Large intestine (tissue), 3 donors: ENCODE measurements around the gene SPPL2B. TPM values are rescaled to one million over a fixed set of nuclear protein-coding genes. Genes with fewer than 3 reads are reported as not detected.

Experiments
- DNase-seq, 2 donors: peaks; one replicate each; pipeline versions ENCODE4 v3.0.0 to v3.0.0-alpha.2; 2013
- H3K27ac ChIP-seq: one replicate; pipeline ENCODE4 v1.5.1; 2013; ENCODE audit warnings: low read length
- H3K27me3 ChIP-seq: 2 replicates; pipeline ENCODE4 v1.6.1; 2013; ENCODE audit warnings: low read length; ENCODE audit not compliant: control insufficient read depth, insufficient read depth
- H3K36me3 ChIP-seq: 2 replicates; pipeline ENCODE4 v1.6.1; 2013; ENCODE audit warnings: low read length; ENCODE audit not compliant: control insufficient read depth, insufficient read depth
- H3K4me1 ChIP-seq: one replicate; pipeline ENCODE4 v1.6.1; 2013; ENCODE audit warnings: low read length; ENCODE audit not compliant: control insufficient read depth, insufficient read depth
- H3K4me3 ChIP-seq: one replicate; pipeline ENCODE4 v1.5.1; 2013; ENCODE audit warnings: low read length
- H3K9me3 ChIP-seq: one replicate; pipeline ENCODE4 v1.6.1; 2013; ENCODE audit warnings: mild to moderate bottlenecking, low read depth, low read length, moderate library complexity; ENCODE audit not compliant: control insufficient read depth
- WGBS: methylation state at CpG from one replicate; pipeline ENCODE4 v1.1.5; 2013; ENCODE audit warnings: low lambda C conversion rate; ENCODE audit not compliant: insufficient coverage; 5-methylcytosine and 5-hydroxymethylcytosine counted together
- polyA plus RNA-seq: library from polyadenylated mRNA; unstranded; fragments of 120-200 nt; gene quantifications from one replicate; pipeline ENCODE4 v1.2.1, GENCODE V29; 2013

Gene SPPL2B
- polyA plus RNA-seq, 1 donor: 112 TPM

GRCh38 chr19:2338055-2338615 is 9.7 kb downstream of the SPPL2B start:
- Histone ChIP-seq H3K27me3 (no peaks in the 10 kb centered on the region), H3K36me3 (peaks cover 59% of the 10 kb centered on the region), H3K27ac (no peak overlapping the region), H3K9me3 (peaks cover 4% of the 10 kb centered on the region), H3K4me3 (no peak overlapping the region), H3K4me1 (peaks cover 20% of the 10 kb centered on the region)
- WGBS: no CpG with 5 or more reads among the region's 21 CpGs
- DNase-seq: no peak

GRCh38 chr19:2338751-2339643 is 10.5 kb downstream of the SPPL2B start:
- Histone ChIP-seq H3K27me3 (no peaks in the 10 kb centered on the region), H3K4me1 (peaks cover 11% of the 10 kb centered on the region), H3K36me3 (peaks cover 65% of the 10 kb centered on the region), H3K4me3 (no peak overlapping the region), H3K27ac (no peak overlapping the region), H3K9me3 (peaks cover 4% of the 10 kb centered on the region)
- no peak for DNase-seq
- no CpG with 5 or more reads among the region's 54 CpGs for WGBS

DNA sequence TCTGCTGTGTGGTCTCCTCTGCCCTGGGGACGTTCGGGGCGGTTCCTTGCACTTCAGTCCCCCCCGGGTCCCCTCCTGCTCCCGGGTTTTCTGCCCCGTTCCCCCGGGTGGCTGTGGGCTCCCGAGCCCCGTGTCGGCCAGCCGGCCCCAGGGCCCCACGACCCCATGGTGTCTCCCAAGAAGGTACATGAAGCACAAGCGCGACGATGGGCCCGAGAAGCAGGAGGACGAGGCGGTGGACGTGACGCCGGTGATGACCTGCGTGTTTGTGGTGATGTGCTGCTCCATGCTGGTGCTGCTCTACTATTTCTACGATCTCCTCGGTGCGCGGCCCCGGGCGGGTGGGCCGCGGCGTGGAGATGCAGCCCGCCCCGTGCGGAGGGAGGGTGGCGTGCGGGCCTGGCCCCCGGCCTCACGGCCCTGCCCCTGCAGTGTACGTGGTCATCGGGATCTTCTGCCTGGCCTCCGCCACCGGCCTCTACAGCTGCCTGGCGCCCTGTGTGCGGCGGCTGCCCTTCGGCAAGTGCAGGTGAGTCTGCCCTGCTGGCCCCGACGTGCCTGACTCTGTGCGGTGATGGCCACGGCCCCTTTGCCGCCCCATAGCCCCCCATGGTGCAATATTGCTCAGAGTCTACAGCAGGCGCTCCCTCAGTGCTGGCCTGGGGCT is 11.3 kb downstream of the SPPL2B start:
- Histone ChIP-seq H3K9me3 (no peaks in the 10 kb centered on the region), H3K27ac (no peak overlapping the region), H3K4me1 (peaks cover 3% of the 10 kb centered on the region), H3K27me3 (no peaks in the 10 kb centered on the region), H3K4me3 (no peak overlapping the region), H3K36me3 (peaks cover 67% of the 10 kb centered on the region)
- no CpG with 5 or more reads among the region's 52 CpGs for WGBS
- DNase-seq: no peak

DNA sequence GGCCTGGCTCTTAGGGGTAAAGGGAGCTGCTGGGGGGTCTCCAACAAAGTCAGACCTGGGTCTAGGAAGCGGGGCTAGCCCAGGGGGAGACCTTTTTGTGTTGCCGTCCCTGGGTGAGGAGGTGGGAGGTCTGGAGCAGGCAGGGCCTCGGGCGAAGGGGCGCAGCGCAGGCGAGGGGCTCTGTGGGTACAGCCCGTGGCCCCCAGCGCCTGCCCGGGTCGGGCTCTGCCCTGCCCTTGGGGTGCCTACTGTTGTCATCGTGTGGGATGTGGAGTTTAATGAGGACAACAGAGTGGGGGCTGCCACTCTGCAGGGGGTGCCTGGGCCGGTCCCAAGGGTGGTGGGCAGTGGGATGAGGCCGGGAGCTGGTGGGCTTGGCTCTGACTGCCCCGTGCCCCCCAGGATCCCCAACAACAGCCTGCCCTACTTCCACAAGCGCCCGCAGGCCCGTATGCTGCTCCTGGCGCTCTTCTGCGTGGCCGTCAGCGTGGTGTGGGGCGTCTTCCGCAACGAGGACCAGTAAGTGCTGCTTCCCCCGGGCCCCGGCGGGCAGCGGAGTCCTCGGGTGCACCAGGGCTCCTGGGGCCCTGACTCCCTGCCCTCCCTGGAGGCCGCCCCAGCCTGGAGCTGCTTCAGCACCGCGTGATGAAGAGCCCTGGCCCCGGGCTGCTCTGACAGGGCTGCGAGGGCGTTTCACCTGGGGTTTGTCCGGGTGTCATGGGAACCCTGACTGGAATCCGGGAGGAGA is 12.2 kb downstream of the SPPL2B start:
- DNase-seq: no peak
- Histone ChIP-seq H3K27me3 (no peaks in the 10 kb centered on the region), H3K36me3 (peaks cover 73% of the 10 kb centered on the region), H3K4me1 (peaks cover 3% of the 10 kb centered on the region), H3K27ac (no peak overlapping the region), H3K9me3 (no peaks in the 10 kb centered on the region), H3K4me3 (no peak overlapping the region)
- no CpG with 5 or more reads among the region's 38 CpGs for WGBS

- Histone ChIP-seq H3K9me3 (no peaks in the 10 kb centered on the region), H3K4me1 (peaks cover 3% of the 10 kb centered on the region), H3K4me3 (no peak overlapping the region), H3K27me3 (no peaks in the 10 kb centered on the region), H3K36me3 (peaks cover 73% of the 10 kb centered on the region), H3K27ac (no peak overlapping the region)
- DNase-seq: no peak
- WGBS: no CpG with 5 or more reads among the region's 24 CpGs
These were observed 12.8 kb downstream of the SPPL2B start for GRCh38 chr19:2341244-2341751.

DNA sequence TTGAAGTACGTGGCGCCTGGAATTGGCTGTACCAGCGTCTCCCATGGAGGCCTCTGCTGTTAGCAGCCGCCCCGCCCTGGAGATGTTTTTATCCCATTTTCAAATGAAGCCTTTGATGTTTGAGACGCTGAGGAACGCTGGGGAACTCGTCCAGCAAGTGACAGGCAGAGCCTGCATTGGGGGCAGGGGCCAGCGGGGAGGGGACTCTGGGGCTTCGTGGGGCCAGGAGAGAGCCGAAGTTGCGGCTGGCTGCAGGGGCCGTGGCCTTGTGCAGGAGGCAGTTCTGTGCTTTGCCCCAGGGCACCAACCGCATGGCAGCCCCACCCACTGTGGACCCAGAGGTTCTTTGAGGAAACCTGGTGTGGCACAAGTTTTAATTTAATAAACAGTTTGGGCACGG is 13.5 kb downstream of the SPPL2B start:
- no peak overlapping the region for H3K4me3 ChIP-seq
- peaks cover 2% of the 10 kb centered on the region for H3K4me1 ChIP-seq
- no peak overlapping the region for H3K27ac ChIP-seq
- H3K9me3 ChIP-seq: no peaks in the 10 kb centered on the region
- no peaks in the 10 kb centered on the region for H3K27me3 ChIP-seq
- H3K36me3 ChIP-seq: peaks cover 78% of the 10 kb centered on the region
- no peak for DNase-seq
- no CpG with 5 or more reads among the region's 15 CpGs for WGBS

DNA sequence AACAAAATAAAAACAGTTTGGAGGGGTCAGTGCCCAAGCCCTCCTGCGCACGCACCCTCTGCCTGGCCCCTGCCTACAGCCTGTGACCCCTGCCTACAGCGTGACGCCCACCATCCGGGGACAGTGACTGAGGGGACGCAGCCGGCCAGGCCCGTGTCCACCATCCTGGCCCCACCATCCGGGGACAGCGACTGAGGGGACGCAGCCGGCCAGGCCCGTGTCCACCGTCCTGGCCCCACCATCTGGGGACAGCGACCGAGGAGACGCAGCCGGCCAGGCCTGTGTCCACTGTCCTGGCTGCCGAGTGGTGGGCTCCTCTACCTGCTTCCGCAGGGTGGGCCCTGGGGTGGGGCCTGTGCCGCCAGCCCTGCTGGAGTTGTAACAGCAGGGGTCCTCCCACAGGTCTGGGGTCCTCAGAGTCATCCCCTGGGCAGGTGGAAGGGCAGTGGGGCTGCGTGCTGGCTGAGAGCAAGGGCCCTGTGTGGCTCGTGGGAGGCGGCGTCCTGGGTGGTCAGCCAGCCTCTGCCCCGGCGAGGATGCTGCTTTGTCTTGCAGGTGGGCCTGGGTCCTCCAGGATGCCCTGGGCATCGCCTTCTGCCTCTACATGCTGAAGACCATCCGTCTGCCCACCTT is 14.3 kb downstream of the SPPL2B start:
- no peaks in the 10 kb centered on the region for H3K9me3 ChIP-seq
- no CpG with 5 or more reads among the region's 29 CpGs for whole genome bisulfite sequencing
- H3K36me3 ChIP-seq: peaks cover 70% of the 10 kb centered on the region
- no peak for DNase-seq
- H3K27me3 ChIP-seq: no peaks in the 10 kb centered on the region
- no peaks in the 10 kb centered on the region for H3K4me1 ChIP-seq
- no peak overlapping the region for H3K4me3 ChIP-seq
- H3K27ac ChIP-seq: no peak overlapping the region

DNA sequence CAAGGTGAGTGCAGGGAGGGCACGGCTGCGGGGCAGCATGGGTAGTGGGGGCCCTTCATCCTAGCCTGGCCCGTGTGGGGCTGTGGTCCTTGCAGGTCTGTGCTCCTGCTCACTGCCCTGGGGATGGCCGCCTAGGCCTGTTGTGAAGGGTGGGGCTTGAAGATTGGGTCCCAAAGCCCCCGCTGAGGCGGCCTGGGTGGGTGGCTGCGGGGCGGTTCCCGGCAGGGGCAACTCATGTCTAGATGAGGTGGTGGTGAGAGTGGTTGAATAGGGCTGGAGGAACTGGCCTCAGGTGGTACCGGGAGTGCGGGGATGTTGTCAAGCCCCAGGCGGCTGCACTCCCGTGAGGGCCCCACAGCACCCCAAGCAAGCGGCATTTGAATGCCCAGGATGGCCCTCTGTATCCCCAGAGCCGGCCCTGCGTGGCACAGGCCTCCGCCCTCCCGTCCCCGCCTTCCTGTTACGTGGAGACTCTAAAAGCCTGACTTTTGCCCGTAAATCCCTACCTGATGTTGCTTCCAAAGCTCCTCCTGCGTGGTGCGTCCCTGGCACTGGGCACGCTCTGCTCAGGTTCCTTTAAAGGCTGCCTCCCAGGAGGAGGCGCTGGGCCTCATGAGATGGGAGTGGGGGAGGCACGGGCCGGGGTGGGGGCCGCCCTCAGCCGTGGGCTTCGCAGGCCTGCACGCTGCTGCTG is 15.0 kb downstream of the SPPL2B start:
- DNase-seq: no peak
- no peak overlapping the region for H3K4me3 ChIP-seq
- no peak overlapping the region for H3K27ac ChIP-seq
- no peaks in the 10 kb centered on the region for H3K9me3 ChIP-seq
- peaks cover 67% of the 10 kb centered on the region for H3K36me3 ChIP-seq
- no peaks in the 10 kb centered on the region for H3K27me3 ChIP-seq
- H3K4me1 ChIP-seq: no peaks in the 10 kb centered on the region
- WGBS: no CpG with 5 or more reads among the region's 31 CpGs

GRCh38 chr19:2344381-2344870 is 15.9 kb downstream of the SPPL2B start:
- no CpG with 5 or more reads among the region's 24 CpGs for WGBS
- Histone ChIP-seq H3K36me3 (peaks cover 62% of the 10 kb centered on the region), H3K9me3 (no peaks in the 10 kb centered on the region), H3K27me3 (no peaks in the 10 kb centered on the region), H3K4me3 (no peak overlapping the region), H3K4me1 (no peaks in the 10 kb centered on the region), H3K27ac (no peak overlapping the region)
- DNase-seq: no peak
